CD4-positive, alpha-beta T cell treated with Interleukin-1 beta for 1 hour (primary cell): ENCODE data around the gene GYS1.
"Not testable (repeated sequence)": the region's sequence is repeated elsewhere in the genome, so short reads cannot be mapped to it uniquely, and the experiment has no call there.

ENCODE experiments used
- DNase-seq, 2 donors: peaks; one replicate each; pipeline ENCODE4 v3.0.0-alpha.2; 2020 to 2022

The GYS1 gene

DNA sequence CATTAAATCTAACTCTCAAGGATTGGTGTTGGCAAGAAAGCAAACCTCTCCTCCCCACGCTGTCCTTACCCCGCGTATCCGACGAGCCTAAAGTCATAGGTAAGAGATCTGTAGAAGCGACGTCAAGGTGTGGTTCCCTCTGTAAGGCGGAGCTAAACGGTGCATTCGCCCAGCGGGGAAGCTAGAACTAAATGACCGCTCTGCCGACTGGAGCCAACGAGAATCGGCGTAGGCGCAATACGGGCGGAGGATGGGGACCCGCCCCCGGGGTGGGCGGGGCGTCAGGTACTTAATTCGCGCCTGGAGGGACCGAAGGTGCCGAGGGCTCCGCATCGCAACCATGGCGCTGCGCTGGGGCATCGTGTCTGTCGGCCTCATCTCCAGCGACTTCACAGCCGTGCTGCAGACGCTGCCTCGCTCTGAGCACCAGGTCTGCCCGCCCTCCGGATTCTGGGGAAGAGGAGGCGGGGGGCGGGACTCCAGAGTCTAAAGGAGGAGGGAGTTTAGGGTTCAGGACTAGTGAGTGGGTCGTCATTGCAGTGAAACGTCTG lies 59.7 kb downstream of the GYS1 start, which contains the start of gene DHDH:
DHDH (plus strand) TSS at position 318 of the 551 bp plus-strand sequence; CDS start at position 341, 23 bp downstream.
- DNase-seq: peak; percentile 90 to 92

DNA sequence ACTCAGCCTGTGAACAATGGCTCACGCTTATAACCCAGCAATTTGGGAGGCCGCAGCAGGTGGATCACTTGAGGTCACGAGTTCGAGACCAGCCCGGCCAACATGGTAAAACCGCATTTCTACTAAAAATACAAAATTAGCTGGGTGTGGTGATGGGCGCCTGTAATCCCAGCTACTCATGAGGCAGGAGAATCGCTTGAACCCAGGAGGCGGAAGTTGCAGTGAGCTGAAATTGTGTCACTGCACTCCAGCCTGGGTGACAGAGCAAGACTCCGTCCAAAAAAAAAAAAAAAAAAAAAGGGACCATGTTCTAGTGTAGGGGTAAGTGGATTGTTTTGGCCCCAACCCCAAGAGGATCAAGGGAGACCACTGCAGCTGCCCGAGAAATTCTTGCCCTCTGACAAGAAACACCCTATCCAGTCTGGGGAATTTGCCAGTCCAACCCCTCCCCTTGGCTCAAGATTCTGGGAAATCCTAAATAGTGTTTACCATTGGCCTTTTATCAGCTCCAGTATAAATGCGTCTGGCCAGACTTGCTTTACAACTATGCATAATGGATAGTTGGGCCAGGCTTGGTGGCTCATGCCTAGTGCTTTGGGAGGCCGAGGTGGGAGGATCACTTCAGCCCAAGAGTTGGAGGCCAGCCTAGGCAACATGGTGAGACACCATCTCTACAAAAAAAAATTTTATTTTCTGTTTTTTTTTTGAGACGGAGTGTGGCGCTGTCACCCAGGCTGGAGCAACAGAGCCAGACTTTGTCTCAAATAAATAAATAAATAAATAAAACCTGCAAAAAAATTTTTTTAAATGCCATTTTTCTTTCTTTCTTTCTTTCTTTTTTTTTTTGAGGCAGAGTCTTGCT lies 64.7 kb downstream of the GYS1 start:
- DNase-seq: no peak

DNA sequence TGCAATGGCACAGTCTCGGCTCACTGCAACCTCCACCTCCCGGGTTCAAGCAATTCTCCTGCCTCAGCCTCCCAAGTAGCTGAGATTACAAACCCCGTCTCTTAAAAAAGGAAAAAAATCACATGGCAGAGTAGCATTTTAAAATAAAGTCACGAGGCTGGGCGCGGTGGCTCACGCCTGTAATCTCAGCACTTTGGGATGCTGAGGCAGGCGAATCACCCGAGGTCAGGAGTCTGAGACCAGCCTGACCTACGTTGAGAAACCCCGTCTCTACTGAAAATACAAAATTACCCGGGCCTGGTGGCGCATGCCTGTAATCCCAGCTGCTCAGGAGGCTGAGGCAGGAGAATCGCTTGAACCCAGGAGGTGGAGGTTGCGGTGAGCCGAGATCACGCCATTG lies 65.4 kb downstream of the GYS1 start:
- not testable (repeated sequence) for DNase-seq

DNA sequence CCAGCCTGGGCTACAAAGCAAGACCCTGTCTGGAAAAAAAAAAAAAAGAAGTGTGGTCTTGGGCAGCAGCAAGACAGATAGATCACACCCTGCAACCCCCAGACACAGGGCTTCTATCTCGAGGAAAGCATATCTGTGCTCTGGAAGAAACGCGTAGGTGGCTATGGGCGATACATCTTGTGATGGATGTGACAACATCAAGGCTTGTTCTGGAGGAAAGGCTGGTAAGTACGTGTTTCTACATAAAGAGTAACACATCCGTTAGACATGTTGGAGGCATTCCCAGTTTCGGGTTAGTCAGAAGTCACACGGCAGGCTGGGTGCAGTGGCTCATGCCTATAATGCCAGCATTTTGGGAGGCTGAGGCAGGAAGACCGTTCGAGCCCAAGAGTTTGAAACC lies 66.2 kb downstream of the GYS1 start:
- no peak for DNase-seq

DNA sequence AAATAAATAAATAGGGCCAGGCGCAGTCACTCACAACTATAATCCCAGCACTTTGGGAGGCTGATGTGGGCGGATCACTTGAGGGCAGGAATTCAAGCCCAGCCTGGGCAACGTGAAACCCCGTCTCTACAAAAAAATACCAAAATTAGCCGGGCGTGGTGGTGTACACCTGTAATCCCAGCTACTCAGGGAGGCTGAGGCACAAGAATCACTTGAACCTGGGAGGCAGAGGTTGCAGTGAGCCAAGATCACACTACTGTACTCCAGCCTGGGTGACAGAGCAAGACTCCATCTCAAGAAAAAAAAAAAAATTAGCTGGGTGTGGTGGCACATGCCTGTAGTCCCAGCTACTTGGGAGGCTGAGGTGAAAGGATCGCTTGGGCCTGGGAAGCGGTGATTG lies 67.2 kb downstream of the GYS1 start:
- not testable (repeated sequence) for DNase-seq

DNA sequence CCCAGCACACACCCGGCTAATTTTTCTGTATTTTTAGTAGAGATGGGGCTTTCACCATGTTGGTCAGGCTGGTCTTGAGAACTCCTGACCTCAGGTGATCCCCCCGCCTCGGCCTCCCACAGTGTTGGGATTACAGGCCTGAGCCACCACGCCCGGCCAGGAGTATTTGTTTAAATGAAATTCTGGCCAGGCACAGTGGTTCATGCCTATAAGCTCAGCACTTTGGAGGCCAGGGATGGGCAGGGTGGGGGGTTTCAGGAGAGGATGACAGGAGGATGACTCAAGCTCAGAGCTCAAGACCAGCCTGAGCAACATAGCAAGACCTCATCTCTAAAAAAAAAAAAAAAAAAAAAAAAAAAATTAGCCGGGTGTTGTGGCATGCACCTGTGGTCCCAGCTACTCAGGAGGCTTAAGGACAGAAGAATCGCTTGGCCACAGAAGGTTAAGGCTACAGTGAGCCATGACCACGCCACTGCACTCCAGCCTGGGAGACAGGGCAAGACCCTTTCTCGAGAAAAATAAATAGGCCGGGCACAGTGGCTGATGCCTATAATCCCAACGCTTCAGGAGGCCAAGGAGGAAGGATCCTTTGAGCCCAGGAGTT lies 67.8 kb downstream of the GYS1 start:
- DNase-seq: no peak

DNA sequence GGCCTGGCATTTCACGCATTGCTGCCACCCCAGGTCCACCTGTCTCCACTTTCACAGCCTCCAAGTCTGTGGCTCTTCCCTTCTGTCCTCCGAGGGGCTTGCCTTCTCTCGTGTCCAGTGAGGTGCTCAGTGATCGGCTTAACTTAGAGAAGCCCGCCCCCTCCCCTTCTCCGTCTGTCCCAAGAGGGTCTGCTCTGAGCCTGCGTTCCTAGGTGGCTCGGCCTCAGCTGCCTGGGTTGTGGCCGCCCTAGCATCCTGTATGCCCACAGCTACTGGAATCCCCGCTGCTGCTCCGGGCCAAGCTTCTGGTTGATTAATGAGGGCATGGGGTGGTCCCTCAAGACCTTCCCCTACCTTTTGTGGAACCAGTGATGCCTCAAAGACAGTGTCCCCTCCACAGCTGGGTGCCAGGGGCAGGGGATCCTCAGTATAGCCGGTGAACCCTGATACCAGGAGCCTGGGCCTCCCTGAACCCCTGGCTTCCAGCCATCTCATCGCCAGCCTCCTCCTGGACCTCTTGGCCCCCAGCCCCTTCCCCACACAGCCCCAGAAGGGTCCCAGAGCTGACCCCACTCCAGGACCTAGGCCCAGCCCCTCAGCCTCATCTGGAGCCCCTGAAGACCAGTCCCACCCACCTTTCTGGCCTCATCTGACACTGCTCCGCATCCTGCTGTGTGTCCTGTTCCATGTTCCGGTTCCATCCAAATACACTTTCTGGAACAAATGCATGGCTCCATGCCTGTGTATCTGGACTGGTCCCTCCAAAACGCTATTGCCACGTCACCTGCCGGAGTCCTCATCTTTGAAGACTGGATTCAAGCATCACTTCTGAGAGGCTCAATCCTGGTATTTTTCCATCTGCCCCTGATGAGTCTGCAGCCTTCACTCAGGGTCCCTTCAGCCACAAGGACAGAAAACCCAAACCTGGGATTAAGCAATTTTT lies 70.3 kb downstream of the GYS1 start:
- DNase-seq: no peak

DNA sequence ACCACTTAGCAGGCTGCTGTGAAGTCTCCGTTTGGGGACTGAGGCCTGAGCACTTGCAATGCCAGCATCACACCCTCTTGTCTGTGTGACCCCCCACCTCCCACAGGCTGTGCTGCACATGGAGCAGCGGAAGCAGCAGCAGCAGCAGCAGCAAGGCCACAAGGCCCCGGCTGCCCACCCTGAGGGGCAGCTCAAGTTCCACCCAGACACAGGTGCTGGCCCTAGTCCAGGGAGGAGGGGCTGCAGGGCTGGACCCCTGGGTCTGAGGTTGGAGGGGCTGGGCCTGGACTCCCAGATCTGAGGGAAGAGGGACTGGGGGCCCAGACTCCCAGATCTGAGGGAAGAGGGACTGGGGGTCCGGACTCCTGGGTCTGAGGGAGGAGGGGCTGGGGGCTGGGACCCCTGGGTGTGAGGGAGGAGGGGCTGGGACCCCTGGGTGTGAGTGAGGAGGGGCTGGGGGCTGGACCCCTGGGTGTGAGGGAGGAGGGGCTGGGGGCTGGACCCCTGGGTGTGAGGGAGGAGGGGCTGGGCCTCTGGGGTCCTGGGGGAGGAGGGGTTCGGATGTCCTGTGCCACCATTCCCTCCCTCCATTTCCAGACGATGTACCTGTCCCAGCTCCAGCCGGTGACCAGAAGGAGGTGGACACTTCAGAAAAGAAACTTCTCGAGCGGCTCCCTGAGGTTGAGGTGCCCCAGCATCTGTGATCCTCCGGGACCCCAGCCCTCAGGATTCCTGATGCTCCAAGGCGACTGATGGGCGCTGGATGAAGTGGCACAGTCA lies 71.2 kb downstream of the GYS1 start:
- DNase-seq: no peak

DNA sequence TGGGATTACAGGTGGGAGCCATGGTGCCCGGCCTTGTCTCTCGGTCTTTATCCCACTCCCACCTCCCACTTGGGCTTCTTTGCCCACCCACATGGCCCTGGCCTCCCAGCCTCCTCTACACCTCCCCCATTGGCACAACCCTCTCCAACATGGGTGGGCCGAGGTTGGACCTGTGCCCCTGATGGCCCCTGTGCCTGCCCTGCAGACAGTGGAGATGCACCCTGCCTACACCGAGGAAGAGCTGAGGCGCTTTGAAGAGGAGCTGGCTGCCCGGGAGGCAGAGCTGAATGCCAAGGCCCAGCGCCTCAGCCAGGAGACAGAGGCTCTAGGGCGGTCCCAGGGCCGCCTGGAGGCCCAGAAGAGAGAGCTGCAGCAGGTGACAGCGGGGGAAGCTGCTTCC lies 72.2 kb downstream of the GYS1 start:
- no peak for DNase-seq

DNA sequence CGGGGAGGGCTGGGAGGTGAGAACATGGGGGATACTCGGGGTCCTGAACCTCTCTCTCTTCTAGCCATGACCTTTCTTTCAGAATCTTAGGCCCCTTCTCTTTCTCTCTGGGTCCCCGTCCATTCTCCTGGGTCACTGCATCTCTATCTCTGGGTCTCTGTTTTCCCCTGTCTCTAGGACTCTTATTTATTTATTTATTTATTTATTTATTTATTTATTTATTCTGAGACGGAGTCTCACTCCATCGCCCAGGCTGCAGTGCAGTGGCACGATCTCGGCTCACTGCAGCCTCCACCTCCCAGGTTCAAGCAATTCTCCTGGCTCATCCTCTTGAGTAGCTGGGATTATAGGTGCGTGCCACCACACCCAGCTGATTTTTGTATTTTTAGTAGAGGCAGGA lies 73.8 kb downstream of the GYS1 start:
- DNase-seq: not testable (repeated sequence)

DNA sequence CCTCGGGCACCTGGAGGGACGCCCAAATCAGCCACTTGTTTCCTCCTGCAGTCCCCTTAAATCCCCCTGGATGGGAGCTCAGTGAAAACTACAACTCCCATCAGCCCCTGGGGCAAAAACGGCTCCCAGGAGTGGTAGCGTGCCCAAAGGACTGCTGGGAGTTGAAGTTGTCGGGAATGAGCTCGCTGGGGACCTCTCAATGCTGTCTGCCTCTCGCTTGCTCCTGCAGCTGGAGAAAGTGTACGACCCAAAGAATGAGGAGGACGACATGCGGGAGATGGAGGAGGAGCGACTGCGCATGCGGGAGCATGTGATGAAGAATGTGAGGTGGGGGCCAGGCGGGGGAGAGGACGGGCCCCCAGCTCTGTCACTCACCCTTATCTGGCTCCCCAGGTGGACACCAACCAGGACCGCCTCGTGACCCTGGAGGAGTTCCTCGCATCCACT lies 74.3 kb downstream of the GYS1 start:
- peak; percentile 22 to 28 for DNase-seq
